Nephron progenitor cell (in vitro differentiated cells): Measurements from ENCODE around the gene CERS4.
A peak's percentile ranks its signal among the peaks of the same experiment; 100 is the strongest.

Experiments used
- DNase-seq: peaks from one replicate; pipeline ENCODE4 v3.0.0; 2021
- H3K27ac Mint-ChIP-seq: 2 replicates; pipeline ENCODE4 v1.8.0; 2021; ENCODE audit warnings: mild to moderate bottlenecking, moderate library complexity, mixed read lengths
- H3K27me3 Mint-ChIP-seq: 2 replicates; pipeline ENCODE4 v1.8.0; 2021; ENCODE audit warnings: mild to moderate bottlenecking, low read depth, mixed read lengths; ENCODE audit not compliant: poor library complexity
- H3K36me3 Mint-ChIP-seq: 2 replicates; pipeline ENCODE4 v1.8.0; 2021; ENCODE audit warnings: low read depth, mixed read lengths
- H3K4me1 Mint-ChIP-seq: 2 replicates; pipeline ENCODE4 v1.8.0; 2021; ENCODE audit warnings: mixed read lengths
- H3K4me3 Mint-ChIP-seq: 2 replicates; pipeline ENCODE4 v1.8.0; 2021; ENCODE audit warnings: mild to moderate bottlenecking, moderate library complexity, mixed read lengths
- H3K9me3 Mint-ChIP-seq: 2 replicates; pipeline ENCODE4 v1.8.0; 2021; ENCODE audit warnings: mild to moderate bottlenecking, moderate library complexity, mixed read lengths
- TF ChIP-seq, protein P1 (sequence below): fragments of 200-600 bp; sonication (generic); IDR thresholded peaks from 2 replicates; pipeline ENCODE4 v1.5.0; 2021; ENCODE audit warnings: antibody characterized with exemption

Gene CERS4

DNA sequence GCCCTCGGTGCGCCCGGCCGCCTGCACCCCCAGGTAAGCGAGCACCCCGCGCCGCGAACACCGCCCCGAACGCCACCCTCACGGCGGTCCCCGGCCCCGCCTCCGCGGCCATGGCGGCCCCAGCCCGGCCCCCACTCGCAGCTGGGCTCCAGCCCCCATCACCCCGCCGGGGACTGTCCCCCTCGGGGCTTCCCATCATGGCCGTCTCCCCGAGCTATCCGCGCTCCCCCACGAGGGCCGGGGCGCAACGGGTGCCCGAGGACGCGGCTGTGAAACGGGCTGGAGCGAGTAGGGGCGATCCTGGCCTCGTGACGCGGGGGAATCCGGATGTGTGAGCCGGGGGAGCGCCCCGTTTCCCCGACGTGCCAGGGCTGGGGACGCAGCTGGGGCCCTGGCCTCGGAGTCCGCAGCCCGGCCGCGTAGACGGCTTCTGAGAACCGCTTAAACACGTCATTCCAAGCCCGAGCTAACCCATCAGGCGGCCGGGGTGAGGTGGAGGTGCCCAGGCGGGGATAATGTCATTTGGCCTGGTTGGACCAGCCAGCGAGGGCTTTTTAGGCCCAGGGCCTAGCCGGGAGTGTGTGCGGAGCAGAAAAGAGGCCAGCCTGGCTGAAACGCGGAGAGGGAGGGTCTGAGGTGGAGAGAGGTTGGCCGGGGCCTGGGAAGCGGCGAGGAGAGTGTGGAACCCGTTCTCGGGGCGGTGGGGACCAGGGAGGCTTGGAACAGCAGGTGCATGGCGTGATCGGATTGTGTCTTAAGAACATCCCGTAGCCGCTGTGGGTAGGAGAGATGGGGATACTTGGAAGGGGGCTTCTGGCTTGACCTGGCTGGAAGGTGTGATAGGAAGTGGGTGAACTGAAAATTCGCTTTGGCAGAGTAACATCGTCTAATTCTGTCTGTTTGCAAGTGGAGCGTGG lies 550 bp downstream of the CERS4 start:
- TF ChIP-seq, protein P1, sequence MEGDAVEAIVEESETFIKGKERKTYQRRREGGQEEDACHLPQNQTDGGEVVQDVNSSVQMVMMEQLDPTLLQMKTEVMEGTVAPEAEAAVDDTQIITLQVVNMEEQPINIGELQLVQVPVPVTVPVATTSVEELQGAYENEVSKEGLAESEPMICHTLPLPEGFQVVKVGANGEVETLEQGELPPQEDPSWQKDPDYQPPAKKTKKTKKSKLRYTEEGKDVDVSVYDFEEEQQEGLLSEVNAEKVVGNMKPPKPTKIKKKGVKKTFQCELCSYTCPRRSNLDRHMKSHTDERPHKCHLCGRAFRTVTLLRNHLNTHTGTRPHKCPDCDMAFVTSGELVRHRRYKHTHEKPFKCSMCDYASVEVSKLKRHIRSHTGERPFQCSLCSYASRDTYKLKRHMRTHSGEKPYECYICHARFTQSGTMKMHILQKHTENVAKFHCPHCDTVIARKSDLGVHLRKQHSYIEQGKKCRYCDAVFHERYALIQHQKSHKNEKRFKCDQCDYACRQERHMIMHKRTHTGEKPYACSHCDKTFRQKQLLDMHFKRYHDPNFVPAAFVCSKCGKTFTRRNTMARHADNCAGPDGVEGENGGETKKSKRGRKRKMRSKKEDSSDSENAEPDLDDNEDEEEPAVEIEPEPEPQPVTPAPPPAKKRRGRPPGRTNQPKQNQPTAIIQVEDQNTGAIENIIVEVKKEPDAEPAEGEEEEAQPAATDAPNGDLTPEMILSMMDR, result no peak
- Mint-ChIP-seq H3K27ac (peak overlapping the region; percentile 61), H3K9me3 (no peaks in the 10 kb centered on the region), H3K36me3 (peaks cover 11% of the 10 kb centered on the region), H3K4me3 (peak overlapping the region; percentile 85), H3K27me3 (peaks cover 14% of the 10 kb centered on the region), H3K4me1 (peaks cover 38% of the 10 kb centered on the region)
- DNase-seq, result peak; percentile 47

DNA sequence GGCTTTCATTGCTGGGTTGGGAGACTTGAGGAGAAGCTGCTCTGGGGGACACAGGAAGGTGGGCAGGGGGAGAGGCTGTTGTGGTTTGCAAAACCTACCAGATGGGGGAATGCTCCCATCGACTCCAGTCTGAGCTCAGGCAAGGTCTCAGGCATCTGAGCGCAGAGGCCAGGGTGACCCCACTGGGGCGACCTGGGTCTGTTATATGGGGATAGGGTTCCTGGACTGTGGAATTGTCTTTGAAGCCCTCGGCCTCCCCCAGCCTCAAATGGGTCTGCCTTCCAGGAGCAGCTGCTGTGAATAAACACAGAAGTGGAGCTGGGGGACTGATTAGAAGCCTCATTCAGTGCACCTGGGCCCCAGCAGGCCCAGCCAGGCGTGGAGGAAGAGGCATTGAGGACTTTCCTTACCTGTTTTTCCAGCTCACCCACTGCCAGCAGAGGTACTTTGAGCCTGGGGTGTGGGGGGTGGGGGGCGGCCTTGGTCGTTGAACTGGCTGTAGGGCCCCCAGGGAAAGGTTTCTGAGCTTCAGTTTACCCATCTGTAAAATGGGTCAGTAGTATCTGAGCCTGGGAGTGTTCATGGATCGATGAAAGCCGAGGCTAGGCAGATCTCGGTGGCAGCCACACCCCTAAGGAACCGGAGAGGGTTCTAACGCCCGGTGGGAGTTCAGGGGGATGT lies 1.4 kb downstream of the CERS4 start:
- H3K4me3 Mint-ChIP-seq, result peak overlapping the region; percentile 85
- TF ChIP-seq, protein P1, result no peak
- H3K4me1 Mint-ChIP-seq, result peaks cover 43% of the 10 kb centered on the region
- H3K36me3 Mint-ChIP-seq, result peaks cover 11% of the 10 kb centered on the region
- H3K9me3 Mint-ChIP-seq, result no peaks in the 10 kb centered on the region
- no peak overlapping the region for H3K27ac Mint-ChIP-seq
- no peak for DNase-seq
- H3K27me3 Mint-ChIP-seq, result peaks cover 14% of the 10 kb centered on the region

DNA sequence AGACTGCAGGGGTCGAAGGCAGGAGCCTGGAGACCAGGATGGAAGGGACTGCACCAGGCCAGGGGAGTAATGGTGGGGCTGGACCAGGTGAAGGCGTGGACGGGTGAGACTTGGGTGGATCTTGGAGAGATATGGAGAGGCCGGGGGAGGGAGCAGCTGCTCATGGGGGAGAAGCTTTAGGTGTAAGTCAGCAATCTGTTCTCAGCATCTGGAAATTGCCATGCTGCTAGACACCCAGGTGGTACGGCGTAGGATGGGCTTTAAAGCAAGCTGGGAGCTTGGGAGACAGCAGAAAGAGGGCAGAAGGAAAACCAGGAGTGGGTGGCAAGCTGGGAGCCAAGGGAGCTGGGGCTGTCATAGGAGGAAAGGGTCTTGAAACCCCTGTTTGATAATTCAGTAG lies 3.0 kb downstream of the CERS4 start:
- DNase-seq, result no peak
- Mint-ChIP-seq H3K9me3 (no peaks in the 10 kb centered on the region), H3K27me3 (peaks cover 11% of the 10 kb centered on the region), H3K36me3 (peaks cover 17% of the 10 kb centered on the region), H3K27ac (peak overlapping the region; percentile 87), H3K4me1 (peaks cover 50% of the 10 kb centered on the region), H3K4me3 (peak overlapping the region; percentile 6)
- TF ChIP-seq, protein P1, result no peak

DNA sequence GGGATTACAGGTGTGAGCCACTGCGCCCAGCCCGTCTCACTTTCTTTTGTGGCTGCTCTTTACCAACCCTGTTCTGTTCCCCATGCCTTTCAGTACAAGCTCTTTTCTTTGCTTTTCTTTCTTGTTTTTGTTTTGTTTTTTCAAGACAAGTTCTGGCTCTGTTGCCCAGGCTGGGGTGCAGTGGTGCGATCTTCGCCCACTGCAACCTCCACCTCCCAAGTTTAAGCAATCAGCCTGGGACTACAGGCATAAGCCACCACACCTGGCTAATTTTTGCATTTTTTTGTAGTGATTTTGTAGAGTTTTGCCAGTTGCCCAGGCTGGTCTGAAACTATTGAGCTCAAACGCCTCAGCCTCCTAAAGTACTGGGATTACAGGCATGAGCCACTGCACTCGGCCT lies 3.7 kb downstream of the CERS4 start:
- H3K36me3 Mint-ChIP-seq, result peaks cover 17% of the 10 kb centered on the region
- no peaks in the 10 kb centered on the region for H3K9me3 Mint-ChIP-seq
- H3K4me3 Mint-ChIP-seq, result no peak overlapping the region
- peak overlapping the region; percentile 57 for H3K27ac Mint-ChIP-seq
- peaks cover 11% of the 10 kb centered on the region for H3K27me3 Mint-ChIP-seq
- DNase-seq, result no peak
- H3K4me1 Mint-ChIP-seq, result peaks cover 51% of the 10 kb centered on the region
- TF ChIP-seq, protein P1, result no peak

DNA sequence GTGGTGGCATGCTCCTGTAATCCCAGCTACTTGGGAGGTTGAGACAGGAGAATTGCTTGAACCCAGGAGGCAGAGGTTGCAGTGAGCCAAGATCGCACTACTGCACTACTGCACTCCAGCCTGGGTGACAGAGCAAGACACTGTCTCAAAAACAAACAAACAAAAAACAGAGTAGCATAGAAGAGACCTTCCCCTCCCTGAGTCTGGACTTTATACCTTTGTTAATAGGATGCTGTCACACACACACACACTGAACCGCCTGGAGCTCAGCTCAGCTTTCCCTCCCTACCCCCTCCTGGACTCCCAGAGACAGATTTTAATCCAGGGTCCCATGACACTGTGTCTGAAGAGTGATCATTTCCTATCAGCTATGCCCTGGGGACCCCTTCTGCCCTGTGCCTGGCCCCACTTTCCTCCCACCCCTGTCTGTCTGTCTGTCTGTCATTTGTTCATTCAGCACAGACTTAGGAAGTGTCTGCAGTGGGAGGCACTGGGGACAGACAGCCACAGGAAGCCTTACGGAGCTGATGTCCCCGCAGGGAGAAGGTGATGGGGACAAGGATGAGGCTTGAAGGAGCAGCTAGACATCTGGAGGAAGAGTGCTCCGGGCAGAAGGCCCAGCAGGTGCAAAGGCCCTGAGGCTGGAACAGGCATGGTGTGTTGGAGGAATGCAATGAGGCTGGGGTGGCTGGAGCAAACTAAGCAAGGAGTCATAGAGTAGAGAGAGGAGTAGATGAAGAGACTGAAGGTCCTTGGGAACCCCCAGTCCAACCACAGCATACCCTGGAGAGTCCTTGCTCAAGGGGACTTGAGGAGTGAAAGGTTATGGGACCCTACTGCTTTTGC lies 4.9 kb downstream of the CERS4 start:
- Mint-ChIP-seq H3K9me3 (no peaks in the 10 kb centered on the region), H3K4me1 (peaks cover 51% of the 10 kb centered on the region), H3K27me3 (peaks cover 11% of the 10 kb centered on the region), H3K36me3 (peaks cover 17% of the 10 kb centered on the region), H3K4me3 (no peak overlapping the region), H3K27ac (no peak overlapping the region)
- DNase-seq, result no peak
- TF ChIP-seq, protein P1, result no peak
